CD14-positive monocyte (primary cell): ENCODE results near the gene PDE4D. TPM values are rescaled to one million over a fixed set of nuclear protein-coding genes. Genes with fewer than 3 reads are reported as not detected.

Source experiments
- DNase-seq, 3 donors: peaks; one replicate each; pipeline ENCODE4 v3.0.0-alpha.2; 2011 to 2022
- H2AFZ ChIP-seq: 2 replicates; pipeline ENCODE4 v1.6.0; 2012; ENCODE audit warnings: mild to moderate bottlenecking, low read depth, low read length, inconsistent platforms; ENCODE audit not compliant: insufficient read depth, poor library complexity, severe bottlenecking
- H3K27ac ChIP-seq, 2 donors: 1 replicate in 1 of 2; 2 replicates in 1 of 2; pipeline ENCODE4 v1.5.1; 2012 to 2013; ENCODE audit warnings: low read length in 2 of 2, control low read depth in 1 of 2, inconsistent platforms in 1 of 2, low read depth in 1 of 2, mild to moderate bottlenecking in 1 of 2
- H3K27me3 ChIP-seq, 2 donors: one replicate each; pipeline versions ENCODE4 v1.6.0 to v1.6.1; 2011 to 2013; ENCODE audit warnings: low read length in 2 of 2; ENCODE audit not compliant: control insufficient read depth in 2 of 2, insufficient read depth in 2 of 2
- H3K36me3 ChIP-seq, 2 donors: replicated peaks in 1 of 2; 1 replicate in 1 of 2; 2 replicates in 1 of 2; pipeline versions ENCODE4 v1.5.1 to v1.6.1; 2012 to 2013; ENCODE audit warnings: low read length in 2 of 2, control low read depth in 1 of 2, inconsistent platforms in 1 of 2, mild to moderate bottlenecking in 1 of 2; ENCODE audit not compliant: insufficient read depth in 2 of 2, control insufficient read depth in 1 of 2
- H3K4me1 ChIP-seq, 2 donors: 1 replicate in 1 of 2; 2 replicates in 1 of 2; pipeline versions ENCODE4 v1.5.1 to v1.6.1; 2012 to 2013; ENCODE audit warnings: low read length in 2 of 2, control low read depth in 1 of 2, inconsistent platforms in 1 of 2, mild to moderate bottlenecking in 1 of 2, moderate library complexity in 1 of 2; ENCODE audit not compliant: insufficient read depth in 2 of 2, control insufficient read depth in 1 of 2
- H3K4me2 ChIP-seq: replicated peaks from 2 replicates; pipeline ENCODE3; 2012; ENCODE audit warnings: low read length, moderate library complexity, mild to moderate bottlenecking; ENCODE audit not compliant: poor library complexity, severe bottlenecking; ENCODE audit errors: extremely low read depth
- H3K4me3 ChIP-seq, 3 experiments: fragments of 200-600 bp in 1 of 3; sonication (generic) in 1 of 3; replicated peaks in 1 of 3; 1 replicate in 2 of 3; 2 replicates in 1 of 3; pipeline ENCODE4 v1.5.1; 2011 to 2013; ENCODE audit warnings: low read length in 3 of 3, mild to moderate bottlenecking in 3 of 3, control low read depth in 2 of 3, low read depth in 2 of 3, inconsistent platforms in 1 of 3, moderate library complexity in 1 of 3
- H3K79me2 ChIP-seq: 2 replicates; pipeline ENCODE4 v1.6.0; 2012; ENCODE audit warnings: mild to moderate bottlenecking, control low read depth, inconsistent platforms, low read length, moderate library complexity; ENCODE audit not compliant: insufficient read depth
- H3K9ac ChIP-seq: 2 replicates; pipeline ENCODE4 v1.6.0; 2017; ENCODE audit warnings: low read length, mild to moderate bottlenecking; ENCODE audit not compliant: insufficient read depth, poor library complexity, severe bottlenecking
- H3K9me3 ChIP-seq, 2 donors: replicated peaks in 1 of 2; 1 replicate in 1 of 2; 2 replicates in 1 of 2; pipeline versions ENCODE4 v1.5.1 to v1.6.1; 2012 to 2013; ENCODE audit warnings: low read length in 2 of 2, control low read depth in 1 of 2; ENCODE audit not compliant: control insufficient read depth in 1 of 2, insufficient read depth in 1 of 2
- H4K20me1 ChIP-seq: 2 replicates; pipeline ENCODE4 v1.6.0; 2012; ENCODE audit warnings: mild to moderate bottlenecking, low read length, control low read depth, moderate library complexity; ENCODE audit not compliant: insufficient read depth
- H3K27ac Mint-ChIP-seq, 7 donors: one replicate each; pipeline ENCODE4 v1.8.0; 2020; ENCODE audit warnings: mild to moderate bottlenecking in 7 of 7, mixed read lengths in 7 of 7, moderate library complexity in 6 of 7, inconsistent platforms in 2 of 7
- H3K27me3 Mint-ChIP-seq, 3 donors: one replicate each; pipeline ENCODE4 v1.8.0; 2021 to 2022; ENCODE audit warnings: low read depth in 3 of 3, mild to moderate bottlenecking in 3 of 3, mixed read lengths in 3 of 3, moderate library complexity in 3 of 3, inconsistent platforms in 1 of 3
- H3K36me3 Mint-ChIP-seq, 2 donors: one replicate each; pipeline ENCODE4 v1.8.0; 2020; ENCODE audit warnings: mixed read lengths in 2 of 2, inconsistent platforms in 1 of 2, mild to moderate bottlenecking in 1 of 2
- H3K4me1 Mint-ChIP-seq: one replicate; pipeline ENCODE4 v1.8.0; 2020; ENCODE audit warnings: mild to moderate bottlenecking, mixed read lengths
- H3K4me3 Mint-ChIP-seq, 2 donors: one replicate each; pipeline ENCODE4 v1.8.0; 2020; ENCODE audit warnings: mild to moderate bottlenecking in 2 of 2, mixed read lengths in 2 of 2, moderate library complexity in 1 of 2
- H3K9me3 Mint-ChIP-seq, 7 donors: one replicate each; pipeline ENCODE4 v1.8.0; 2020 to 2022; ENCODE audit warnings: mixed read lengths in 7 of 7, mild to moderate bottlenecking in 6 of 7, moderate library complexity in 6 of 7, inconsistent platforms in 2 of 7
- WGBS: methylation state at CpG from one replicate; pipeline ENCODE4 v1.1.5; 2013; ENCODE audit warnings: missing lambda C conversion rate; ENCODE audit not compliant: insufficient coverage; 5-methylcytosine and 5-hydroxymethylcytosine counted together
- intact Hi-C, 2 donors: fragments of 100-400 bp; cut with micrococcal nuclease; formaldehyde crosslinking; loops; one replicate each; pipeline versions ENCODE4 v1.15.0 to v1.15.1; 2023
- polyA plus RNA-seq, 3 donors: library from polyadenylated mRNA; depleted of rRNA in 1 of 3; unstranded in 2 of 3; stranded (reverse) in 1 of 3; fragments of 300-500 nt in 2 of 3; fragments of >200 nt in 1 of 3; fragmentation: Illumina TruSeq in 2 of 3; gene quantifications; 1 replicate in 2 of 3; 2 replicates in 1 of 3; pipeline ENCODE4 v1.2.3, GENCODE V29; 2012 to 2021
- TF ChIP-seq, protein P1 (sequence below): fragments of 200-600 bp; IDR thresholded peaks from one replicate; pipeline ENCODE4 v1.8.0; 2022; ENCODE audit warnings: antibody characterized with exemption, mild to moderate bottlenecking

PDE4D gene
- polyA plus RNA-seq, 3 donors: 1.9 to 3.4 (median 2.8) TPM

DNA sequence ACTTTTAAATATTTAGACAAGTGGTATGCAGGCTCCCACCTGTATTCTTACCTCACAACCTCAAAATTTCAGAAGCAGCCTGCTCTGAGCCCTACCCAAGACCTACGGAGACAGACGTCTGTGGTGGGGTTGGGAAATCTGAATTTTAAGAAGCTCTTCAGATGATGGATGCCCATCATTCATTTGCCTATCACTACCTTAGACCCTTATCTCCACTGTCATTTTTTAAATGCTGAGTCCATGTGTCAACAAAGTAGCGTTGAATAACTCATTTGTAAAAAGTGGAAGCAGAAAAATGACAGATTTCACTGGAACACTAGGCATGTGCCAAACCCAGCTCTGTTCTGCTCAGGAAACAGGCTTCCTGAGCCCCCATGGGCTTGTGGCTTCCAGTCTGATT is 85.7 kb downstream of the PDE4D start:
- Histone ChIP-seq H3K27me3 (no peaks in the 10 kb centered on the region), H3K4me1 (peaks cover 4% of the 10 kb centered on the region in 2 donors), H3K36me3 (no peaks in the 10 kb centered on the region), H3K9ac (no peak overlapping the region), H3K9me3 (no peaks in the 10 kb centered on the region), H4K20me1 (no peaks in the 10 kb centered on the region), H3K4me2 (no peak overlapping the region), H3K4me3 (no peak overlapping the region), H3K79me2 (no peaks in the 10 kb centered on the region), H3K27ac (no peak overlapping the region), H2AFZ (no peak overlapping the region)
- 33% methylated on average over 1 of the region's 3 CpGs for WGBS
- TF ChIP-seq, protein P1, sequence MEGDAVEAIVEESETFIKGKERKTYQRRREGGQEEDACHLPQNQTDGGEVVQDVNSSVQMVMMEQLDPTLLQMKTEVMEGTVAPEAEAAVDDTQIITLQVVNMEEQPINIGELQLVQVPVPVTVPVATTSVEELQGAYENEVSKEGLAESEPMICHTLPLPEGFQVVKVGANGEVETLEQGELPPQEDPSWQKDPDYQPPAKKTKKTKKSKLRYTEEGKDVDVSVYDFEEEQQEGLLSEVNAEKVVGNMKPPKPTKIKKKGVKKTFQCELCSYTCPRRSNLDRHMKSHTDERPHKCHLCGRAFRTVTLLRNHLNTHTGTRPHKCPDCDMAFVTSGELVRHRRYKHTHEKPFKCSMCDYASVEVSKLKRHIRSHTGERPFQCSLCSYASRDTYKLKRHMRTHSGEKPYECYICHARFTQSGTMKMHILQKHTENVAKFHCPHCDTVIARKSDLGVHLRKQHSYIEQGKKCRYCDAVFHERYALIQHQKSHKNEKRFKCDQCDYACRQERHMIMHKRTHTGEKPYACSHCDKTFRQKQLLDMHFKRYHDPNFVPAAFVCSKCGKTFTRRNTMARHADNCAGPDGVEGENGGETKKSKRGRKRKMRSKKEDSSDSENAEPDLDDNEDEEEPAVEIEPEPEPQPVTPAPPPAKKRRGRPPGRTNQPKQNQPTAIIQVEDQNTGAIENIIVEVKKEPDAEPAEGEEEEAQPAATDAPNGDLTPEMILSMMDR: no peak
- DNase-seq: no peak
- peaks cover 0 to 2% of the 10 kb centered on the region in 2 donors for H3K36me3 Mint-ChIP-seq
- intact Hi-C loops: loop anchor here in 1 of 2 donors (5.0 kb wide), 1 partner anchor 421 kb away; no protein-coding TSS in a partner anchor
- no peak overlapping the region for H3K4me3 Mint-ChIP-seq
- peaks cover 5% of the 10 kb centered on the region for H3K4me1 Mint-ChIP-seq
- peaks cover 0 to 4% (median 0%) of the 10 kb centered on the region in 3 donors for H3K27me3 Mint-ChIP-seq
- H3K27ac Mint-ChIP-seq: no peak overlapping the region
- no peaks in the 10 kb centered on the region for H3K9me3 Mint-ChIP-seq

DNA sequence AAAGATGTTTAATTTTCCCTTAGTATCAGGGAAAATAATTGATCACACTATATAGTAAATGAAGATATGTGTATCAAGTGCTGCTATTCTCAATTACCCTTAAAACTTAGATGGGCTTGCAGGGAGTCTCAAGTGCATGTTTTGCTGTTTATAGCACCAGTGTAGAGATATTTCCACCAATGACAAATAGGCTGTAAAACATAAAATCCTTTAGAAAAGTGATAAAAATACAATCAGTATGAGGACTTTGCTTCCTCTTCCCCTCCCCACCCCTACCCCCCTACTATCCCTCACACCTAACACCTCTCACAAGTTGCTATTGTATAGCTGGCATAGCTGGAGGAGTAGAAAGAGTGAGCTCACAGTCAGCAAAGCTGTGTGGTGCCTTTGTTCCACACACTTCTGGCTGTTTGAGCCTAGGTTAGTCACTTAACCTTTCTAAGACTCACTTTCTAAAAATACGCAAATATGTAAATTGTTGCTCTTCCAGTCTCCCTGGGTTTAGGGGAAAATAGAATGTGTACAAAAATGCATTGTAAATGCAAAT is 93.1 kb downstream of the PDE4D start:
- H3K4me1 ChIP-seq: no peaks in the 10 kb centered on the region
- H3K36me3 ChIP-seq: no peaks in the 10 kb centered on the region
- H2AFZ ChIP-seq: no peak overlapping the region
- H3K79me2 ChIP-seq: no peaks in the 10 kb centered on the region
- Mint-ChIP-seq H3K27ac (no peak overlapping the region), H3K4me1 (no peaks in the 10 kb centered on the region), H3K27me3 (no peaks in the 10 kb centered on the region), H3K36me3 (peaks cover 0 to 5% of the 10 kb centered on the region in 2 donors), H3K4me3 (no peak overlapping the region), H3K9me3 (no peaks in the 10 kb centered on the region)
- intact Hi-C loops: loop anchor here in 1 of 2 donors (5.0 kb wide), 1 partner anchor 408 kb away; no protein-coding TSS in a partner anchor
- H3K4me3 ChIP-seq: no peak overlapping the region
- no peak overlapping the region for H3K27ac ChIP-seq
- WGBS: no CpG with 5 or more reads among the region's 1 CpG
- TF ChIP-seq, protein P1: peak; percentile 49
- H3K9ac ChIP-seq: no peak overlapping the region
- no peaks in the 10 kb centered on the region for H3K27me3 ChIP-seq
- no peak for DNase-seq
- H3K9me3 ChIP-seq: no peaks in the 10 kb centered on the region
- H3K4me2 ChIP-seq: no peak overlapping the region
- H4K20me1 ChIP-seq: no peaks in the 10 kb centered on the region
